Tibial nerve (tissue), 4 donors: ENCODE results near the gene FLYWCH2. TPM values are rescaled to one million over a fixed set of nuclear protein-coding genes. Genes with fewer than 3 reads are reported as not detected.

Experiments used
- DNase-seq, 2 donors: peaks; one replicate each; pipeline ENCODE4 v3.0.0-alpha.2; 2019; ENCODE audit warnings: low spot score in 2 of 2
- H3K27ac ChIP-seq, 4 donors: fragments of 200-600 bp; sonication (generic) in 3 of 4; one replicate each; pipeline ENCODE4 v1.5.1; 2017 to 2019; ENCODE audit warnings: mild to moderate bottlenecking in 1 of 4
- H3K27me3 ChIP-seq, 2 donors: fragments of 200-600 bp; sonication (generic) in 1 of 2; one replicate each; pipeline versions ENCODE4 v1.5.1 to v1.6.0; 2017 to 2019
- H3K36me3 ChIP-seq, 3 donors: fragments of 200-600 bp; sonication (generic); one replicate each; pipeline ENCODE4 v1.5.1; 2018 to 2019
- H3K4me1 ChIP-seq, 4 donors: fragments of 200-600 bp; sonication (generic) in 3 of 4; one replicate each; pipeline ENCODE4 v1.5.1; 2017 to 2019
- H3K4me3 ChIP-seq, 4 donors: fragments of 200-600 bp; sonication (generic) in 3 of 4; one replicate each; pipeline ENCODE4 v1.5.1; 2017 to 2019; ENCODE audit warnings: mild to moderate bottlenecking in 1 of 4, moderate library complexity in 1 of 4
- H3K9me3 ChIP-seq, 4 donors: fragments of 200-600 bp; sonication (generic) in 3 of 4; one replicate each; pipeline ENCODE4 v1.5.1; 2017 to 2019
- CTCF ChIP-seq, 5 experiments: fragments of 200-600 bp in 3 of 5; fragments of 450-650 bp in 2 of 5; sonication (generic) in 3 of 5; IDR thresholded peaks; one replicate each; pipeline ENCODE4 v1.5.1; 2016 to 2019; ENCODE audit warnings: antibody characterized with exemption in 5 of 5, mild to moderate bottlenecking in 3 of 5, moderate library complexity in 2 of 5
- EP300 ChIP-seq, 2 donors: sonication (generic); formaldehyde crosslinking; IDR thresholded peaks; one replicate each; pipeline ENCODE4 v1.6.1; 2017; ENCODE audit warnings: antibody characterized with exemption in 2 of 2, mild to moderate bottlenecking in 1 of 2
- POLR2A ChIP-seq, 2 donors: fragments of 450-650 bp; IDR thresholded peaks; one replicate each; pipeline ENCODE4 v1.6.1; 2017; ENCODE audit warnings: antibody characterized with exemption in 2 of 2, mild to moderate bottlenecking in 2 of 2, moderate library complexity in 2 of 2
- WGBS, 2 donors: methylation state at CpG; one replicate each; pipeline ENCODE4 v1.1.5; 2018; 5-methylcytosine and 5-hydroxymethylcytosine counted together
- total RNA-seq, 4 donors: library from RNA; depleted of rRNA; stranded (reverse); fragments of >200 nt; gene quantifications; one replicate each; pipeline ENCODE4 v1.1.0, GENCODE V29; 2016

Gene FLYWCH2
- total RNA-seq, 4 donors from 2014 or later = 66.2 to 76.8 (median 72.8) TPM

GRCh38 chr16:2836646-2837508, 46.1 kb upstream of the FLYWCH2 start:
- Histone ChIP-seq H3K27ac (no peak overlapping the region), H3K9me3 (no peaks in the 10 kb centered on the region), H3K36me3 (no peaks in the 10 kb centered on the region), H3K4me1 (peaks cover 0 to 7% (median under 1%) of the 10 kb centered on the region in 4 donors), H3K4me3 (no peak overlapping the region), H3K27me3 (peaks cover 0 to 57% of the 10 kb centered on the region in 2 donors)
- DNase-seq = no peak
- WGBS, 2 donors = 49 to 58% methylated on average over 13 of the region's 13 CpGs
- no peak for TF ChIP-seq CTCF (IDR thresholded peaks at IDR 0.05)
- no peak for TF ChIP-seq EP300 (IDR thresholded peaks at IDR 0.05)
- no peak for TF ChIP-seq POLR2A (IDR thresholded peaks at IDR 0.05)

- 2% methylated on average over 9 of the region's 12 CpGs for WGBS, 2 donors
- TF ChIP-seq CTCF (IDR thresholded peaks at IDR 0.05) = peak; percentile 33 to 68 (median 60)
- TF ChIP-seq POLR2A (IDR thresholded peaks at IDR 0.05) = no peak
- TF ChIP-seq EP300 (IDR thresholded peaks at IDR 0.05) = no peak
- Histone ChIP-seq H3K36me3 (no peaks in the 10 kb centered on the region), H3K4me1 (peaks cover 0 to 15% (median 5%) of the 10 kb centered on the region in 4 donors), H3K4me3 (no peak overlapping the region), H3K27ac (no peak overlapping the region), H3K27me3 (peaks cover 0 to 52% of the 10 kb centered on the region in 2 donors), H3K9me3 (no peaks in the 10 kb centered on the region)
- DNase-seq = no peak
These were observed 44.1 kb upstream of the FLYWCH2 start for GRCh38 chr16:2838928-2839327.

- DNase-seq = no peak
- no peak overlapping the region for H3K27ac ChIP-seq
- H3K27me3 ChIP-seq = peaks cover 0 to 52% of the 10 kb centered on the region in 2 donors
- no peak for TF ChIP-seq EP300 (IDR thresholded peaks at IDR 0.05)
- TF ChIP-seq CTCF (IDR thresholded peaks at IDR 0.05) = no peak
- no peak for TF ChIP-seq POLR2A (IDR thresholded peaks at IDR 0.05)
- H3K36me3 ChIP-seq = no peaks in the 10 kb centered on the region
- H3K9me3 ChIP-seq = no peaks in the 10 kb centered on the region
- peaks cover 0 to 15% (median 5%) of the 10 kb centered on the region in 4 donors for H3K4me1 ChIP-seq
- H3K4me3 ChIP-seq = no peak overlapping the region
- WGBS, 2 donors = 80 to 82% methylated on average over 8 to 15 of the region's 15 CpGs
These were observed 43.2 kb upstream of the FLYWCH2 start for GRCh38 chr16:2839650-2840450.

- Histone ChIP-seq H3K27ac (no peak overlapping the region), H3K9me3 (no peaks in the 10 kb centered on the region), H3K27me3 (peaks cover 0 to 48% of the 10 kb centered on the region in 2 donors), H3K36me3 (no peaks in the 10 kb centered on the region), H3K4me3 (no peak overlapping the region), H3K4me1 (peaks cover 0 to 15% (median 5%) of the 10 kb centered on the region in 4 donors)
- no peak for DNase-seq
- TF ChIP-seq CTCF (IDR thresholded peaks at IDR 0.05) (no peak), POLR2A (IDR thresholded peaks at IDR 0.05) (no peak), EP300 (IDR thresholded peaks at IDR 0.05) (no peak)
- WGBS, 2 donors = 80 to 89% methylated on average over 6 to 11 of the region's 12 CpGs
These were observed 42.1 kb upstream of the FLYWCH2 start for GRCh38 chr16:2840914-2841313.
